Measurements from ENCODE around the gene PARL. TPM values are rescaled to one million over a fixed set of nuclear protein-coding genes. Genes with fewer than 3 reads are reported as not detected.

The PARL gene
- total and polyA plus RNA-seq, 4 donors: 30.0 to 118 (median 54.8) TPM

DNA sequence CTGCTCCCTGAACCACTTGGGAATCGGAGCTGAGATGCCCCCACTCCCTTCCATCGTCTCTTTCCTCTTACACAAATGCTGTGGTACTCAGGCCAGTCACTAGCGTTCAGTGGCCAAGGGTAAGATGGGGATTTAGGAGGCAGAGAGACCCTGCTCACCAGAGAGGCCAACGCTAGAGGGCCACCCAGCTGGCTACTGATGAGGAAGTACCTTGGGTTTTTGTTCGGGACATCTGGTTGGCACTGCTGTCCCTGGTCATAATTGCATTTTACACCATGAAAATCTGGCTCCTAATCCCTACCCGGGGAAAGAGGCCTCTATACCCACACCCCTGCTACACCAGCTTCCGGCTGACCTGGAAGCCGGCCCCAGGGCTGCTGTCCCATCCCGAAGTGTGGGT lies 67.0 kb downstream of the PARL start:
- no peak for ATAC-seq (ENCODE audit: insufficient read depth, low FRiP score)
- no peaks in the 10 kb centered on the region for H3K27me3 ChIP-seq (ENCODE audit: control insufficient read depth in 3 of 3, insufficient read depth in 3 of 3, low read length in 2 of 3)
- DNase-seq: no peak
- peaks cover 0 to 4% (median 0%) of the 10 kb centered on the region in 4 donors for H3K36me3 ChIP-seq (ENCODE audit: control insufficient read depth in 4 of 4, insufficient read depth in 4 of 4, low read length in 4 of 4)
- peaks cover 0 to 3% (median 0%) of the 10 kb centered on the region in 5 donors for H3K4me1 ChIP-seq (ENCODE audit: control insufficient read depth in 5 of 5, insufficient read depth in 5 of 5, low read length in 5 of 5)
- TF ChIP-seq, protein P1, sequence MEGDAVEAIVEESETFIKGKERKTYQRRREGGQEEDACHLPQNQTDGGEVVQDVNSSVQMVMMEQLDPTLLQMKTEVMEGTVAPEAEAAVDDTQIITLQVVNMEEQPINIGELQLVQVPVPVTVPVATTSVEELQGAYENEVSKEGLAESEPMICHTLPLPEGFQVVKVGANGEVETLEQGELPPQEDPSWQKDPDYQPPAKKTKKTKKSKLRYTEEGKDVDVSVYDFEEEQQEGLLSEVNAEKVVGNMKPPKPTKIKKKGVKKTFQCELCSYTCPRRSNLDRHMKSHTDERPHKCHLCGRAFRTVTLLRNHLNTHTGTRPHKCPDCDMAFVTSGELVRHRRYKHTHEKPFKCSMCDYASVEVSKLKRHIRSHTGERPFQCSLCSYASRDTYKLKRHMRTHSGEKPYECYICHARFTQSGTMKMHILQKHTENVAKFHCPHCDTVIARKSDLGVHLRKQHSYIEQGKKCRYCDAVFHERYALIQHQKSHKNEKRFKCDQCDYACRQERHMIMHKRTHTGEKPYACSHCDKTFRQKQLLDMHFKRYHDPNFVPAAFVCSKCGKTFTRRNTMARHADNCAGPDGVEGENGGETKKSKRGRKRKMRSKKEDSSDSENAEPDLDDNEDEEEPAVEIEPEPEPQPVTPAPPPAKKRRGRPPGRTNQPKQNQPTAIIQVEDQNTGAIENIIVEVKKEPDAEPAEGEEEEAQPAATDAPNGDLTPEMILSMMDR (IDR thresholded peaks at IDR 0.05; ENCODE audit: control extremely low read depth, extremely low read depth): no peak
- no peak overlapping the region for H3K4me3 ChIP-seq
- no peak overlapping the region for H3K27ac ChIP-seq (ENCODE audit: low read depth in 1 of 2, low read length in 1 of 2)
- 94% methylated on average over 9 of the region's 9 CpGs for WGBS, 2 donors
- no peaks in the 10 kb centered on the region for H3K9me3 ChIP-seq (ENCODE audit: control insufficient read depth in 4 of 4, insufficient read depth in 3 of 4, low read length in 3 of 4)
- H3K9ac ChIP-seq (ENCODE audit: insufficient read depth in 1 of 2, low read length in 2 of 2): no peak overlapping the region

DNA sequence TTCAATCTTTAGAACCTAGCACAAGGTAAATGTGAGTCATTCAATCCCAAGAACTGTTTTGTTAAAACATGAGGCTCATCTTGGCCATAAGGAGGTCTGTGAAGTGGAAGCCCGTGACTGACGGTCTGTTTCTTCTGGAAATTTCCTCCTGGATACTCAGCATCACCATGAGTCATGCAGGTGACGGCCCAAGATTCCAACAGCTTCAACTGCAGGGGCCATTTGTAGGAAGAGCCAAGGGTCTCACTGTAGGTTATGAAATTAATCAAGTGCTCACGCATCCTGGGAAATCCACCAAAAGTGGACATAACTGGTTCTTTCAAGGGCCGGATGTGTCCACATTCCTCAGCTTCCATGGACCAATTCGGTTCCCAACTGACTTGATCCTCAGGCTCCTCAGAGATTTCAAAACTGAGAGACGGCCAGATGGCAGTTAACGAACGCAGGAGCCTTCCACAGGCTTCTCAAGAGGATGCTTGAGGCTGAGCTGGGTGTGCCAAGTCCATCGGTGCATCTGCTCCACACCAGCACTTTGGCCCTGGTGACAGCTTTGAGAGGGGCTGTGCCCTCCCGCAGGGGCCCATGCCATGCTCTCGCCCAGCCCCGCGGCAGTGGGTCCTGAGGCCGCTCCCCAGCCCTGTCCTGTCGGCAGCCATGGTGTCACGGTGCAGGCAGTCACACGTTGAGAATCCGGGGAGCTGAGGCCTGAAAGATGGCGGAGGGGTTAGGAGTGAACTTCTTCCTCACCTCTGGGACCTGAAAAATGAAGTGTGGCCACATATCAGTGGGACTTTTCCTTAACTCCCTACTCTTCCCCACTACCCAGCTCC lies 67.8 kb downstream of the PARL start:
- ATAC-seq (ENCODE audit: insufficient read depth, low FRiP score) (peak; percentile 14), DNase-seq (no peak)
- peaks cover 0 to 3% (median 0%) of the 10 kb centered on the region in 5 donors for H3K4me1 ChIP-seq (ENCODE audit: control insufficient read depth in 5 of 5, insufficient read depth in 5 of 5, low read length in 5 of 5)
- WGBS, 2 donors: 85 to 90% methylated on average over 20 of the region's 20 CpGs
- no peaks in the 10 kb centered on the region for H3K27me3 ChIP-seq (ENCODE audit: control insufficient read depth in 3 of 3, insufficient read depth in 3 of 3, low read length in 2 of 3)
- no peaks in the 10 kb centered on the region for H3K9me3 ChIP-seq (ENCODE audit: control insufficient read depth in 4 of 4, insufficient read depth in 3 of 4, low read length in 3 of 4)
- no peak overlapping the region for H3K4me3 ChIP-seq
- no peak overlapping the region for H3K9ac ChIP-seq (ENCODE audit: insufficient read depth in 1 of 2, low read length in 2 of 2)
- H3K27ac ChIP-seq (ENCODE audit: low read depth in 1 of 2, low read length in 1 of 2): no peak overlapping the region
- TF ChIP-seq, protein P1 (IDR thresholded peaks at IDR 0.05; ENCODE audit: control extremely low read depth, extremely low read depth): no peak
- peaks cover 0 to 5% (median 0%) of the 10 kb centered on the region in 4 donors for H3K36me3 ChIP-seq (ENCODE audit: control insufficient read depth in 4 of 4, insufficient read depth in 4 of 4, low read length in 4 of 4)

DNA sequence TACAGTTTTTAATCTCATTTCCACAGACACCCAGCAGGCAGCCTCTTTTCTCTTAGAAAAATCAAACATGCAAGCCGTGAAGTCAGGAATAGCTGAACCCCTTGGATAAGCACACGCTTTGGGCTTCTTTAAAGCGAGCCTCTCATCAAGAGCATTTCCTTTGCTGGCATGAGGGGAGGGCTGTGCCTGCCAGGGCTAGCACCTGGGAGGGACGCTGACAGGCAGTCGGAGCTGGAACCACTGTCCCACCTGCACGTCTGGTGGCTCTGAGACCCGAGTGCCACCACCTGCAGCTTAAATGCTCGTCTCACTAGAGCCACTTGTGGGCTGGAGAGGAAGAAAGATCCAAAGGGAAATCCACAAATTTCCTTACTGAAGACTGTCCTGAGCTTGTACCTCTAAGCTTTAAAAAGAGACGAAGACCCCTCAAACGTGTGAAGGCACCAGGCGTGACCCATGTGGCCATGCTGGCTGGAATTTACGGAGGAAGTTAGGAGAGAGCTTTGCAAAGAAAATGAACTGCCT lies 68.7 kb downstream of the PARL start:
- peaks cover under 1 to 10% (median 3%) of the 10 kb centered on the region in 4 donors for H3K36me3 ChIP-seq (ENCODE audit: control insufficient read depth in 4 of 4, insufficient read depth in 4 of 4, low read length in 4 of 4)
- H3K9ac ChIP-seq (ENCODE audit: insufficient read depth in 1 of 2, low read length in 2 of 2): no peak overlapping the region
- H3K27me3 ChIP-seq (ENCODE audit: control insufficient read depth in 3 of 3, insufficient read depth in 3 of 3, low read length in 2 of 3): no peaks in the 10 kb centered on the region
- DNase-seq: no peak
- peaks cover 0 to 3% (median 0%) of the 10 kb centered on the region in 5 donors for H3K4me1 ChIP-seq (ENCODE audit: control insufficient read depth in 5 of 5, insufficient read depth in 5 of 5, low read length in 5 of 5)
- 81 to 83% methylated on average over 12 of the region's 12 CpGs for WGBS, 2 donors
- no peak overlapping the region for H3K27ac ChIP-seq (ENCODE audit: low read depth in 1 of 2, low read length in 1 of 2)
- no peak for ATAC-seq (ENCODE audit: insufficient read depth, low FRiP score)
- H3K4me3 ChIP-seq: no peak overlapping the region
- H3K9me3 ChIP-seq (ENCODE audit: control insufficient read depth in 4 of 4, insufficient read depth in 3 of 4, low read length in 3 of 4): no peaks in the 10 kb centered on the region
- TF ChIP-seq, protein P1 (IDR thresholded peaks at IDR 0.05; ENCODE audit: control extremely low read depth, extremely low read depth): no peak
